MM.1S (cell line): ENCODE measurements around the gene CACNA1C.

ENCODE experiments used
- CTCF ChIP-seq: fragments of 300-600 bp; sonication (generic); IDR thresholded peaks from 2 replicates; pipeline ENCODE4 v1.5.1; 2016; ENCODE audit warnings: antibody characterized with exemption, low read length, mixed read lengths
- EZH2 ChIP-seq: fragments of 300-600 bp; sonication (generic); optimal IDR thresholded peaks from 2 replicates; pipeline ENCODE3; 2017; ENCODE audit warnings: low read depth, mild to moderate bottlenecking, antibody characterized with exemption, low read length, mixed read lengths
- EZH2phosphoT487 ChIP-seq: fragments of 300-600 bp; sonication (generic); IDR thresholded peaks from 2 replicates; pipeline ENCODE4 v1.6.1; 2018; ENCODE audit warnings: antibody characterized with exemption, low read length

DNA sequence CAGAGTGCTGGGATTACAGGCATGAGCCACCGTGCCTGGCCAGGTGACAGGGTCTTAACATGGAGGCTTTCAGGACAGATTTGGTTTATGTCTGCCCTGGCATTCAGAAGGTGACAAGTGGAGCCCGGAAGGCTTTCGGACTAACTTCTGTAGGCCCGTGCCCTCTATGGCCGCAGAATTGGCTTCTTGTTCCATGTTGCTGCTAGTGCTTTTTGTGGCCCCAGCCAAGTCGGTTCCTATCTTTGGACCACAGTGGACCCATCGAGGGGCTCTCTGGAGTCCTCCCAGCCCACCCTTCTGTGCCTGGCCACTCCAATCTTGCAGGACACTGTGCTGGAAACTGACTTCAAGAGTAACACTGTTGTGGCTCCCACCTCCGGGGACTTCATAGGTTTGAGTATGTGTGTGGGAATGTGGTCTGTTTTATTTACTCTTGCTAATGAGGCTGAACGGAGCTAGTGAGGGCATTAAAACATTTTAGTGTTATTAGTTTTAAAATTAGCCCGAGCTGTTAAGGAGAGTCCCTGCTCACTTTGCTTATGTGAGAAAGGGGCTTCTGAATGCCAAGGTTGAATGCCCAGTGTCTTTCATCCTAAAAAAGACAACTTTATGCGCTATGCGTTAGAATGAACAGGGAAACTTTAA, 245.9 kb downstream of the CACNA1C start:
- TF ChIP-seq CTCF (no peak), EZH2 (no peak), EZH2phosphoT487 (no peak)
